GM18907 (cell line): ENCODE measurements around the gene FNDC3A.
A peak's percentile ranks its signal among the peaks of the same experiment; 100 is the strongest.
"Not testable (repeated sequence)": the region's sequence is repeated elsewhere in the genome, so short reads cannot be mapped to it uniquely, and the experiment has no call there.

Experiments
- ATAC-seq: cut with Tn5 transposase; IDR thresholded peaks from one replicate; pipeline ENCODE4 v1.9.1; 2021; ENCODE audit warnings: mild to moderate bottlenecking, moderate library complexity; ENCODE audit not compliant: unreplicated experiment

The FNDC3A gene

DNA sequence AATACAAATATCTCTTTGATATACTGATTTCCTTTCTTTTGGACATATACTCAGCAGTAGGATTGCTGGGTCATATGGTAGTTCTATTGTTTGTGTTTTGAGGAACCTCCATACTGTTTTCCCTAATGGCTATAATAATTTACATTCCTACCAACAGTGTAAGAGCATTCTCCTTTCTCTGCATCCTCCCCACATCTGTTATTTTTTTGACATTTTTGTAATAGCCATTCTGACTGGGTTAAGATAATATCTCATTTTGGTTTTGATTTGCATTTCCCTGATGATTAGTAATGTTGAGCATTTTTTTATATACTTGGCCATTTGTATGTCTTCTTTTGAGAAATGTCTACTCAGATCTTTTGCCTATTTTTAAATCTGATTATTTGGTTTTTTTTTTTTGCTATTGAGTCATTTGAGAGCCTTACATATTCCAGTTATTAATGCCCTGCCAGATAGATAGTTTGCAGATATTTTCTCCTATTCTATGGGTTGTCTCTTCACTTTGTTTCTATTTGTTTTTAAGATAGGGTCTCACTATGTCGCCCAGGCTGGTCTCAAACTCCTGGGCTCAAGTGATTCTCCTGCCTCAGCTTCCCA, 95.7 kb downstream of the FNDC3A start:
- ATAC-seq: no peak

DNA sequence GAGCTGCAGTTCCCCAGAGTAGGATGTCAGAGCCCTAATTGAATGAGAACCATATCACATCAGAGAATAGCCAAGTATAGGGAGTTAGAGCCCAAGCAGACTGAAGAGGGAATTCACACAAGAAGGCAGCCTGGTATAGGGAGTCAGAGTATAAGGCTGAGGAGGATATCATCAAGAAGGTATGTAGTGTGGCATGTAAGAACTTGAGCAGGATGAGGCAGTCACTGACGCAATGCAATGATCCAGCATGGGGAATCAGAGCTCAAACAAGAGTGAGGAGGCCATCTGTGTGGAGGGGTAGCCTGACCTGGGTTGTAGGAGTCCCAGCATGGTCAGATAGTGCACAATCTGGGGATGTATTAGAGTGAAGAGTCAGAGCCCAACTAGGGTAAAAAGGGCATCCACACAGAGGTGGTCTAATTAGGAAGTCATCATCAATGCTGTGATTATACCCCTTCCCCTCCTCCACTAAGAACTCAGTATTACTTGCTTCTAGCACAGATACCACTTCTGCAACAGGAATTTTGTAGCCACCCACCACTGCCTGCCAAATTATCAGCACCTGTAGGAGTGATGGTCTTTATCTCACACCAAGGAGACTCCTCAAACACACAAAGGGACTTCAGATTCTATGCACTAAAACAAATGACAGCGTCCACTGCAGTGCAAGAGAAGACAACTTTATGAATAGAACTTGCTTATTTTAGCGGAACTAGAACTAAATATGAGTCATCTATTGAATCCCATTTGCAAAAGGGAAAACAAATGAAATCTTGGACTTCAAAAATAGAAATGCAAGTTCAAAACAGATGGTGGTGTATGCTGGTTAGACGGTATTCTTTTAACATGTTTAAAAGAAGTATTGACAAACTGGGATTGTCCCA, 107.2 kb downstream of the FNDC3A start:
- ATAC-seq: peak; percentile 78

DNA sequence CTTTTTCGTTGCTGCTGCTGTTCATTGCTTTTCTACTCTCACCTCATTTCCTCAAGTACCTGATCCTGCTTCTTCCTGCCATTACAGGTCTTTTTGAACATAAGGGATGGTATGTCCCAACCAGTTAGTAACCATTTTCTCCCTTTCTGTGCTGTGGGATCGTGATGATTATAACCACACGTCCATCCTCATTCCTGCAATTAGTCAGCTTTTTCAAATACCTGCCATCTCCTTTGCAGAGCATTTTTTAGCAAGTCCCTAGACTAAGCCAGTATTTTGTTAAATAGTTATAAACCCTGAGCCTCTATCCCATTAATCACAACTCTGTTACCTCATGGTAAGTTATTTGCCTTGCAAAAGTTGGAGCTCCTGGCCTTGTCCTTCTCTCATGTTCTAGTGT, 109.2 kb downstream of the FNDC3A start:
- no peak for ATAC-seq

DNA sequence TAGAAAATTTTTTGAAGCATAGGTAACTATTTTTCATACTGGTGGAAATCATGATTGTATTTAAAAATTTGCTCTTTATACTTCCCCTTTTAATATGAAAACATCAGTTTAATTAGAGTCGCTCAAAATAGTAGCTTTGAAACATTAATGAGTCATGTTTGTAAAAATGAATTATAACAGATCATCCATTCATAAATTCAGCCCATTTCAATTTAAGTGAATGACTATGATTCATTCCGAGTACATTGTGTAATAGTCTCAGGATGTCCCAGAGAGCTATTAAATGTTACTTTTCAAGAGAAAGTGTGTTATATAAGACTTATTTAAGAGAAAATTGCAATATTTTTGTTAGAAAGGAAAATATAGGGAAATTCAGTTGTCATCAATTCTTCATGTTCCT, 111.0 kb downstream of the FNDC3A start:
- ATAC-seq: no peak

DNA sequence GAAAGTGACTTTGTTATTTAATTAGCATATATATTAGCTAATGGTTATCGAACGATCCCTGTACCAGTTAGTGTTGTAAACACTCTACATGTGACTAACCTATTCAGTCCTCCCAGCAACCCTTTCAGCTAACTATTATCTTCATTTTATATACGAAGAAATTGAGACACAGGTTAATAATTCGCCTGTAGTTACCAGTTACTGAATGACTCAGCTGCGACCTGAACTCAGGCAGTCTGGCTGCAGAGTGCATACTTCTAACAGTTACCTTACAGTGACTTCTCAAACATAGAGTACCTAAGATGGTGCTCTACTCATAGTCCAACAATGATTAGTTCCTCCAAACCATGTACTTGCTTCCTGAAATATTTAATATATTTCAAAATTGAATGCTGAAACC, 117.7 kb downstream of the FNDC3A start:
- no peak for ATAC-seq

DNA sequence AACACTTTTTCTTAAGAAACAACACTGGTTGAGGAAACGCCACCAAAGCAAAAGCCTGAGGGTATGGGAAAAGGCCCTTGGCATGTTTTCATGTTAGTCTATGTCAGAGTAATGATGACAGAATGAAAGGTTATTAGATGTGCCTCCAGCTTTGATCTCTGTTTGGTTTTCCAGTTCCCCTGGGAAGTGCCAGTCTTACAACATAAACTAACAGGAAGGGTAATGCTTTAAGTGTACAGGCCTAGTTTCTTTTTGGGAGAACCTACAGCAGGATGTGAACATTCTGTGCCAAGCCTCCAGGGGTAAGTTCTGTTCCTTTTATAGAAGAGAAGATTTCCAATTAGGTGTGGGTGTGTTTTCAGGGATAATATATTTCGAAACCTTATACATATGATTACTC, 121.7 kb downstream of the FNDC3A start:
- no peak for ATAC-seq

DNA sequence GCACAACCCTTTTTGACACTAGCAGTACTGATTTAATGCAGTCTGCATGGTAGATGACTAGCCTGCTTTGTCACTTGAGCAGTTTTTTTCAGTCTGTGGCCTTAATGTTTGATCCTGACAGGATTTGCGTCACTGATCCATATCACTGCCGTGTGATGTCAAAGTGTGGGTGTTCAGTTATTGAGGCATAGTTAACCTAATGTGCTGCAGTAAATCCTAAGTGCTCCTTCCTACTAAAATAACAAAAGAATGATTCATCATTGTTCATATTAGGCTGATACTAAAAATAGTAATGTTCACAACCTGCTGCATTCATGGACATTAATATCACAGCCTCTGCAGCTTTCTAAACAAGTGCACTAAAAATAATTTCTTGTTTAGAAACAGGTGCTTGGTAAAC, 122.5 kb downstream of the FNDC3A start:
- ATAC-seq: no peak

DNA sequence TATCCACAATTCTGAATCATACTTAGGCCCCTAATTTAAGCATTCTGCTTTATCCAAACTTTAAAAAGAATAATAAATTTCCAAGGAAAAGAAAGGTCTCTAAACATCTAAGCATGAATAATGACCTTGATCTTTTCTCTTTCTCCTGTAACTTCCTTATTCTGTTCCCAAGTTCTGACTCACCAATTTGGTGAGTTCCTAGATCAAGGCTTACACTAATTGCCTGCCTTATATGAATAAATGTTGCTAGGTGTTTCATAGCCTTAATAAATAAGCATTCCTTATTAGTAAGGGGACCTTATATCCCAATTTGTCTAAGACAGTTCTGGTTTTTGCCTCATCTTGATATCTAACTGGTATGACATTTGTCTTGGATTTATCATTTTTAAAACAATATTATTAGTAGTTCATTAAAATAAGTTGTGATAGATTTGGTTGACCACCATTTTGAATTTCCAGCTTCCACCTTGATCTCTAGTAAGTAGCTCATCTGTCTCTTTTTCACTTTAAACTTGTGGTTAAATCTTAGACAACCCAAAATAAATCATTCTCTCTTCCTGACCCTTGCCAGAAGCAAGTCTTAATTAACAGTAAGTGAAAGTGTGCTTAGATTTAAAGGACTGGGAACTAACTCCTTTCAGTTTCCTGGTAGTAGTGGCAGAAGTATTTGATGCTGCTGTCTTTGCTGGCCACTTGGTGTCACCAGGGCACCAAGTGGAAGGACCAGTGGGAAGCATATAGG, 123.2 kb downstream of the FNDC3A start:
- ATAC-seq: no peak

DNA sequence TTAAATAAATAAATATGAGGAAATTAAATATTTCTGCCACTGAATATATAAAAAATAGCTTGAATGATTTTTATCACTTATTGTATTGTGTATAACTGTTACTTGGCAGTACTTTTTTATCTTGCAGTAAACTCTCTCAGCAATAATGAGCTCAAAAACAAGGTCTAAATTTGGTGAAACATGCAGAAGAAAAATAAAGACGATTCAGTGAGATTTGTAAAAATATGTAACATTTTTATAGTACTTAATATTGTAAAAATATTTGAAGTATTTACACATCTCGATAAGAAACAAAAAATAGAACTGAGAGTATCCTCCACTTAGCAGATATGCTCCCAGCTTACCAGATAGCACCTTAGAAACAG, 123.8 kb downstream of the FNDC3A start:
- ATAC-seq: no peak

DNA sequence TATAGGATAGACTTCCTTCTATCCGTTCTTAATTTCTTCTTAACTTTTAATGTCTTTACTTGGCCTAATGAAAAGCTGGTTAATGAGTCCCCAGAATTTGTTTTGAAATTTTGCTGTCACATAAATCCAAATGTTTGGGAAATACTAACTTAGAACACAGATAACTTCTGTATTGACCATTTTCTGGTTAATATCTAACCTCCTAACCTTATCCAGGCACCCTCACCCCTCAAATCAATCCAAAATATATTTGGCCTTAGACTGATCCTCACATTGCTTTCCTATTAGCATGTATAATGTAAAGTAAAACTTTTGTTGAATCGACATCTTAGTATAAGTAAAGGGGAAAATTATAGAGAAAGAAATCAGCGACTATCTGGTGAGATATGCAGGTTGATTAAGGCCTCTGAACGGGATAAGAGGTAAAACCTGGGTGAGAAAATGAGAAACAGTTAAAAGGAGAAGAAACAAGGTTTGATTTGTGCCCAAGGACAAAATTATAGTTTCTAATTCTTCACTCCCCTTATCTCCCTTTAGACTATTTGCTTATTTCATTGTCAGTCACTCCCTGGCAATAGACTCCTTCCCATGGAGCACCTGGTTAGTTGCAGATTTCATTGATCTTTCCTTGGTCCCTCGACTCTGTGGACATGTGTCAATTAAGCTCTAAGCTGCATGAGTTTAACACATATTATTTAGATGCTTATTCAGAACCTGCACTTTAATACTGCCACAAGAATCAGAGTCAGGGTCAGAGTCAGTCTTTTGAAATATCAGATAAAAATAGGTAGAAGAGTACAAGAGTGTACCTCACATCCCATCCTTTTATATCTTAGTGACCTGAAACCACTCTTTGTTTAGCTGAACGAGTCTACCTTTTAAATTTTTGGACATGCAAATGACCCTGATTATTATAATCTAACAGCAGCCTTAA, 125.2 kb downstream of the FNDC3A start:
- ATAC-seq: no peak

DNA sequence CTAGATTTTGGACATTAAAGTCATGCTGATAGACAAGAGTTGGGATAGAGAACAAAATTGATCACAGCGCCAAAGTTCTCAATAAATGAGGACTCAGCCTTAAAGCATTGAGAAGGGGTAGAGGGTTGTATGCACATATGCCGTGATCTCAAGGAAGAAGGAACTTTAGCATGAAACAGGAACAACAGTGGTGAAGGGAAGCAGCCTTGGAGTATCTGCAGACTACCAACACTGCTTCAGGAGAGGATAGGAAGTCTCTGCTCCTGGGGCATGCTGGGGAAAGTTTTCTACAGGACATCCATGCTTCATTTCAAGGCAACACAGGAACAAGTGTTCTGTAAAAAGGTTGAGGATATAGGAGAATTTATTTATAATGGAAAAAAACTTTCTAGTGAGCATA, 132.5 kb downstream of the FNDC3A start:
- ATAC-seq: no peak

DNA sequence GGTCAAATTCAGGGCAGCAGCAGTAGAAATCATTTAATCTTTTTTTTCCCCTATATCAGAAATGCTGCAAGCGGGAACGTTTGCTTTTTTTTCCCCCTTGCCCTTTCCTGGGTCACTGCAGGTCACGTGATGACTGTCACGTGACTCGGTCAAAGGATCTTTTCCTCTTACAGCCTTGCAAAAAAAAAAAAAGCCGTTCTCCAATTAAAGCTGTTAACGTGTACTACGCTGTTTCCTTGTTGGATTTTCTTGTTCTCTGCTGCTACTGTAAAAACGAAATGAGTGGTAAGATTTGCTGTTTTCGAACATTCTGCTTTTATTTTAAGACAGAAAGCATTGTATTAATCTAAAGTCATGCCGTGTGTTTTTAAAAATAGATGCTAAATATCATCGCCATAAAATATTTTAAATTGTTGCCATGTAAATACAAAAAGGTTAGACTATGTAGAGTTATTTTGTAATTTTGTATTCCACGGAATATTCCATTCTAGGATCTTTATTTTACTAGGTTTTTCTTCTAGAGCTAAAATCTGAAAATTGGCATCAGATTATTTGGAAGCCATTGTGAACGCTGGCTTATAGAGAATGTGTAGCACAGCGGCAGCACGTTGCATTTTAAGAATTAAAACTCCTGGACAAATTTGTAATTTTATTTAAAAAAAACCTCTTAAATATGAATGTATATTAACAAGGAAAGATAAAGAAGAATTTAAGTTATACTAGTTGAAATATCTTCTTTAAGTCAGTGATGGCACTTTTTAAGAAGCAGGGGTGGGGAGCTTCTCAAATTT, 134.6 kb downstream of the FNDC3A start:
- ATAC-seq: peak; percentile 71

DNA sequence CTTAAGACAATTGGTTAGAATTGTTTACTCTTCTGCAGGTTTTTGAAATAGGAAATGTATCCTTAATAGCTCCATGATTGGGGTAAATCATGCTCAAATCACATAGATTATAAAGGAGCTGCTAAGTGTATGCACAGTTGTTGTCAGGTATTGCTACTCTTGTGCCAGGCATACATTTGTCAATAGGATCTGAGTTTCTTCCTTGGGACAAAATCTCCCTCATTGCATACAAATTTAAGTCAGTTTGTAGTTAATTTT, 135.1 kb downstream of the FNDC3A start:
- no peak for ATAC-seq

DNA sequence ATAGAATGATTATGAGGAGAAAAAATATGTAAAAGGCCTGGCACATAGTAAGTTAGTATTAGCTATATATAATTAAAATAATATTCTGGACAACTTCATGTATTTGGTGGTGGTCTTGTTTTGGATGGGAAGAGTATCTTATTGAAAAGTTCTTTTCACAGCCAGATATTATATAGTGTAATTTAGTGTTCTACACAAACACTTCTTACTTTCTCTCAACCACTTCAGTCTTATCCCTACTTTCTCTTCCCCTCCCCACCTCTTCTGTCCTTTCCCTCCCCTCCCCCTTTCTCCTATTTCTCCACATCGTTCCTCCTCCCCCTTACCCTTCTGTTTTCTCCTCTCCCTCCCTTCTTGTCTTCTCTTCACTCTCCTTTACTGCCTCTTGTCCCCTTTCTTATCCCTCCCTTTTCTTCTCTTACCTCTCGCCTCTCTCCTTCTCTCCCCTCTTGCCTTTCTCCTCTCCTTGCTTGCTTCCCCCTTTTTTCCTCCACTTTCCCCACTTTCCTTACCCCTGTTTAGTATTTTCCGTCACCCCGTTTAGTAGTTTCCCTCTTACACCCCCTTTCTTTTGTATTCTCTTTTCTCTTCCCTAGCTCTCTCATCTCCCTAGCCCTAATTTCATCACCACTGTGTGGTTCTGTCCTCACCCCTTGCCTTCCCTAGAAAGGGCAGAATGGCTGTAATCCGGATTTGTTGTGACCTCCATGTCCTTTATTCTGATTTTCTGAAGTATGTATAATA, 137.2 kb downstream of the FNDC3A start:
- ATAC-seq: no peak

DNA sequence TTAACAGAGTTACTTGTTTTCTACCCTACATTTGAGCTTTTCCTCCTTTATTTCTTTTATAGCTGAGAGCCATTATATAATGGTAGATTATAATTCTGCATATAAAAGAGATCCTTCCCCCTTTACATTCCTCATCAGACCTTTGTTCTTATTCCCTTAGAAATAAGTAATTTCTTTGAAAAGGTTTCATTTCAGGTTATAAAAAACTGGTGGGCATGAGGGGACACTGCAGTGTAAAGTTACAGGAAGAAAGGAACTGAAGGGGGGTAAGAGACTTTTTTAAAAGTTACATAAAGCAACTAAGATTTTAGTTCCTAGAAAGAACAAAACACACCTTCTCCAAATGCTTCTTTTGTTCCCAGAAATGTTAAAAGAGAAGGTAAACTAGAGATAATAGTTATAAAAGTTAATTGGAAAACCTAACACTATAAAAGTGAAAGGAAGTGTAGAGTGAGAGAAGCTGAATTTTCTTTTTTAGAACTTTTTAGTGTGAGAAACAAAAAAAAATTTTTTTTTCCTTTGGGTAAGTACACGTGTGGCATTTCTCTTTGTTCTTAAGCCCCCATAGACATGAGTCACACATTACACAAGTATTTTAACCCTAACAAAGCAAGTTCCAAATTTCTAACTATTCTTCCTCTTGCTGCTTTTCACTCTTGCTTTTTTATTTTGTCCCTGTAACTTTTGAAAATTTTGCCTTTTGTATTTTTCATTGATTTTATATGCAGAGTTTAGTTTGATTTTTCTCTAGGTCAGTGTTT, 138.0 kb downstream of the FNDC3A start:
- no peak for ATAC-seq

DNA sequence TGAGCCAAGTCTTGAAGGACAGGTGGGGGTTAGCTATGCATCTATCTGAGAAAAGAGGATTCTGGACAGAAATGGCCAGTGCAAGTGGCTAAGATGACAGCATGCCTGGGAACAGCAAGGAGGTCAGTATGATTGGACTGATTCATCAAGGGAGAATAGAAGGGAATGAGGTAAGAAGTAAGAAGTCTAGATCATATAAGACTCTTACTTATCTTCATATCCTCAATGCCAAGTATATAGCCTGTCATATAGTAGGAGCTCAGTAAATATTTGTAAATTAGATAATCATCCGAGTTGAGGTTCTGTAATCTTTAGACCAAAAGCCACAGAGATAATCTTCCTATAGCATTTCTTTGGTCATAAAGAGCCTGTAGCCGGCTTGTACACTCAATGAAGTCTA, 141.2 kb downstream of the FNDC3A start:
- ATAC-seq: no peak

DNA sequence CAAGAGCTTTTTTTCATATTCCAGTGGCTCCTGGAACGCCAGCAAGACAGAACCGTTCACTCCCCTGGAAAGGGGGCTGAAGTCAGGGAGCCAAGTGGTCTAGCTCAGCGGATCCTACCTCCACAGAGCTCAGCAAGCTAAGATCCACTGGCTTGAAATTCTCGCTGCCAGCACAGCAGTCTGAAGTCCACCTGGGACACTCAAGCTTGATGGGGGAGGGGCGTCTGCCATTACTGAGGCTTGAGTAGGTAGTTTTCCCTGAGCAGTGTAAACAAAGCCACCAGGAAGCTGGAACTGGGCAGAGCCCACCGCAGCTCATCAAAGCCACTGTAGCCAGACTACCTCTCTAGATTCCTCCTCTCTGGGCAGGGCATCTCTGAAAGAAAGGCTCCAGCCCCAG, 142.7 kb downstream of the FNDC3A start:
- not testable (repeated sequence) for ATAC-seq

DNA sequence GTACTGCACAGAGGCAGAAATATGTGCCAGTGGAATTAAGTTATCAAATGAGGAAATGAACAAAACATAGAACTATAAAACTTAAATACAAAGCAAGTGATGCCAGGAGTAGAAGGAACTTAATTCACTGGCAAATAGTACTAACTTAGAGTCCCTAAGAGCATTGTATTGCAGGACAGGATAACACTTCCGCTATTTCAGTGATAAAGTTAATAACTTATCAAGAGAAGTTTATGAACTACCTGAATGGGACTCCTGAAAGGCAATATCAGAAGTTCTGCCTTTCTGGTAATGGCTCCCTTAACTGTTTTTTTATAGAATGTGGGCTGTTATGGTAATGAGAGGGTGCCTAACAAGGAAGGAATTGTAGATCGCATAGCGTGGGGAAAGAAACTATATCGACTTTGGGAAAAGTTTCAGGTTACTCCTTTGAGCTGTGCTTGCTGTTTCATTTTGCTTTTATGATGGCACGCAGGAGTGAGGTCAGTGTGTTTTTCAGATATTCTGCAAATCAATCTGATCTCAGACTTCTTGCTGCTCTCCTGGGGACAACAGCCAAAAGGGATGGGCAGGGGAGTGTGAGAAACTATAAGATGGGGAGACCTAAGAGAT, 149.1 kb downstream of the FNDC3A start:
- ATAC-seq: no peak
